C1 segment of cervical spinal cord (tissue), 14 donors: Measurements from ENCODE around the gene HGF.

Experiments
- DNase-seq, 14 donors: peaks; one replicate each; lab custom pipeline; 2025; lab: John Stamatoyannopoulos, UW

HGF gene

GRCh38 chr7:81776948-81777630 lies 7.2 kb upstream of the HGF start:
- no peak for DNase-seq

- DNase-seq = no peak
Measured at GRCh38 chr7:81776161-81776560, 6.3 kb upstream of the HGF start.

DNA sequence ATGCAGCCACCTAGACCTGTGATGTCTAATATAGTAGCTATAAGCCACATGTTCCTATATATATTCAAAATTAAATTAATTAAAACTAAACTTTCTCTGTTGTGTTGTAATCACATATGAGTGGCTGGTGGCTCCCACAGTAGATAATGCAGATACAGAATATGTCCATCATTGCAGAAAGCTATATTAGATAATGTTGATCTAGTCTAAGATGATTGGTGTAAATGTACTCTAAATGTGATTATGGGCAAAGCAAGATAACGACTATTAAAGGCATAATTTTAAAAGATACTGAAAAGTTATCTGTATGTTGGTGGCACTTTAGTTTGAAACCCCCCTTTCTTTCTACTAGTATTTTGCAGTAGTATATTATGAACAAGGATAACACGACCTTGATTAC lies 5.7 kb upstream of the HGF start:
- no peak for DNase-seq

- DNase-seq = no peak
Measured at GRCh38 chr7:81774551-81774950, 4.7 kb upstream of the HGF start.

- DNase-seq = no peak
Measured at GRCh38 chr7:81770728-81771223, 929 bp upstream of the HGF start.

DNA sequence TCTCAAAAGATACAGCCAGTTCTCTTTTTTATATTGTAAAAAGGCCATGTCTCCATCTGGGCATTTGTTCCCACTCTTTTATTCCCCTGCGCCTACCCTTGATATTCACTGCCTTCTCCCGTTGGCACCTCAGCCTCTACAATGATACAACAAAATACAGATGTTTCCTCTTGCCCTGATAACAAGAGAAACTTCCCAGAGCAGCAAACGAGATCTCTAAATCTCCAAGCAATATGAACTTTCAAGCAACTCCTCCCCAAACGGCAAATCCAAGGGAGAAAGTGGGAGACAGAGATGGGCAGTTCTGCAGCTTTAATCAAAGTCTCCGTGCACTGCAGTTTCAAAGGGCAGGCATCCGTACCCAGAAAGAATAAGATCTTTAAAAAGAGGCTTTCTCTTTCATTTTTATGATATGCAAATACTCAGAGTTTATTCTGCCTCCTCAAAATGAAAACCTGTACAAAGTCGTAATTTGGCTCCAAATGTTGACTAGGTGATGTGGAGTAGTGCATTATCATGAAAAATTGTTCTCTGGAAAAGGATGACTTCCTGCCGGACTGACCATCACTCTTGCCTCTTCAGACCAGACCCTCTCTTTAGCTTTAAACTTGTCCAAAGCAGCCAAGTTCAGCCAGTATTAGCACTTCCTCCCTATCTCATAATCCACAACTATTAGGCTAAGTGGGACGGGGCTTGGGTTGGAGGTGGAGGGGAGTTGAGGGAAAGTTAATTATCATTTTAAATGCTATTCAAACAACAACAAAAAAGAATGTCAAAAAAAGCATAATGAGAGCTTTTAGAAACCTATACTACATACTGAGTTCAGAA lies 682 bp downstream of the HGF start:
- no peak for DNase-seq

- DNase-seq = no peak
Measured at GRCh38 chr7:81767926-81768325, 1.9 kb downstream of the HGF start.

DNA sequence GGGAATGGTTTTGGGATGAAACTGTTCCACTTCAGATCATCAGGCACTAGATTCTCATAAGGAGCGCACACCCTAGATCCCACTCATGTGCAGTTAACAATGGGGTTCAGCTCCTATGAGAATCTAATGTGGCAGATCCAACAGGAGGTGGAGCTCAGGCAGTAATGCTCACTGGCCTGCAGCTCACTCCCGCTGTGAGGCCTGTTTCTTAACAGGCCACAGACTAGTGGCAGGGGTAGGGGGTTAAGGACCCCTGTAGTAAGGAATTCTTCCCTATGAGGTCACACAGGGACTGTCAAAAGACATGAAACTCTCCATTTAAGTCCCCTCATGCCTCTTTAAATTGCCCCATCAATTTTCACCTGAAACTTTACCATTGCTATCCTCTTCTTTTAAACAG lies 8.0 kb downstream of the HGF start:
- no peak for DNase-seq

DNA sequence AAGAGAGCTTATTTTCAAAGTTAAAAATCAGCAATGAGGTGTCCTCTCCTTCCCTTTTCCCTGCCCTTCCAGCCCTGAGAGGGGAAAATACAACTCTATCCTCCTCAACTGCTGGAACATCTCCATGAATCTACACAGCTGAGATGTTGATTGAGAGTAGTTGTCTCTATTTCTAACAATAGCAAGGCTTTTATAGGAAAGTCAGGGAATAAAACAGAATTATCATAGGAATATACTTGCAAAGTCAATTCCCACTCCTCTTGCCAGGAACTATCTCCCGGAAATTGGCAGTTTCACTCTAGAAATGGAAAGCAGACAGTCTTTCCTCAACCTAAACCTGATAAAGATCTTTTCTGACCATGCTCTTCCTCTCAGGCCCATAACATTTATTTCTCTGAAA lies 8.8 kb downstream of the HGF start:
- DNase-seq = no peak

- no peak for DNase-seq
Measured at GRCh38 chr7:81754918-81755696, 14.7 kb downstream of the HGF start.

DNA sequence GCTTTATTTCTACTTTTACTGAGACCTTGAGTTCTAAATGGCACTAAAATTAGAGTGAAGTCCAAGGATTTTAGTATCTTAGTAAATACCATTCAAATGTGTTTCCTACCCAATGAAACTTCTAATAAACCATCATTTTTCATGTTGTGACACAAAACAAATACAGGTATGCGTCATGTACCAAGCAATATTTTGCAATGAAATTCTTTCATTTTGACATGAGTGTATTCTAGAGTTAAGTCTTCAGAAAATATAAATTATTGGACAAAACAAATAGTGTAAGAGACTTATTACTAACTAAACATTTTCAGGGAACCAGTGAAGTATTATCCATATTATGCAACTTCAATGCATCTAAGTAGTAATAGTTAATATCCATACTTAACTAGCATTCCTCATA lies 16.5 kb downstream of the HGF start:
- DNase-seq = no peak

DNA sequence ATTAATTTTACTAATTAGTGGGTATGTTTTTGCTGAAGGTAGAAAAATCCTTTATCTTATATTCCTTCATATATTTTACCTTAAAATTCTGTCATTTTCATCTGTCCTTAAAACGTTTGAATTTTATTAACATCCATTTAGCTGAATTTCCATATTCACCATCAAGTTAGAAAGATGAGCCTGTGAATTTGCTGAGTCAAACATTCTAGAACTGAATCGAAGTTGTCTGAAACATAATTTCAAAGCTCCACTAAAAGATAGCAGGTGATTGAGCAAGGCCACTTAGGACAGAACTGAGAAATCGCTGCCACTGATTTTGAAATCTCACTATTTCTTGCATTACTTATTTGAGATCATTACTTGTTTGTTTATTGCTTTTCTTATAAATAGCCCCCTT lies 17.5 kb downstream of the HGF start:
- no peak for DNase-seq

GRCh38 chr7:81751619-81752317 lies 18.1 kb downstream of the HGF start:
- DNase-seq = no peak

GRCh38 chr7:81745637-81746036 lies 24.2 kb downstream of the HGF start:
- DNase-seq = no peak

DNA sequence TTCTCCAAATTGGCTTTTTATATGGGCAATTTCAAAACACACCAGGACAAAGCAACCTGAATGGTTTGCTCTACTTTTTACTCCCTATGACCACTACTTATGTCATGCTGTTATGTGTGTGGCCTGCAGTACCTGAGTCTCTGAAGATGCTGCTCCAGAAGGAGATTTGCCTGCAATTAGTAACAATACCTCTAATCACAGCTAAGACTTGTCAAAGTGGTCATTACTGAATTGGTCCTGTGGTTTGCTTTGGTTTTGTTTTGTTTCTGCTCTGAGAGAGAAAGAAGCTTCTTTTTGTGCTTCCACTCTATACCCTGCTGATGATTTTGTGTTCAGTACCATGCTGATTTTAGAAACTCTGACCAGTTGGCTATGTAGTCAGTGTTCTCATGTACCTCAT lies 25.5 kb downstream of the HGF start:
- no peak for DNase-seq

DNA sequence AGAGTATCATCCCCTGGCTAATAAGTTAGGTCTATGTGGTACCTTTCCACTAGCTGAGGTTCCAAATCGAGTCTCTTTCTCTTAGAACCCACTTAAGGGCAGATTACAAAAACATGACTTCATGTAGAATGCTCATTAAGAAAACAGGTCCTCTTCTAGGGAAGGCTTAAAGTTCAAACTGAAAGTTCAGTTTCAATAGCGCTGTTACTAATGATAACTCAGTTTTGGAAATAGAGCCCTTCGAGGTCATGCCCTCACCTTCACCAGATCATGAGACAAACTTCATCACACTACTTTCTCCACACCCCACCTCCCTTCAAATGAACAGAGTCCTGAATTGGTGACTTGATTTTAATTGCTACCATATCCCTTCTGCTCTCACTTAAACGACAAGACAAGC lies 26.2 kb downstream of the HGF start:
- DNase-seq = no peak

- DNase-seq = no peak
Measured at GRCh38 chr7:81743201-81743600, 26.6 kb downstream of the HGF start.

DNA sequence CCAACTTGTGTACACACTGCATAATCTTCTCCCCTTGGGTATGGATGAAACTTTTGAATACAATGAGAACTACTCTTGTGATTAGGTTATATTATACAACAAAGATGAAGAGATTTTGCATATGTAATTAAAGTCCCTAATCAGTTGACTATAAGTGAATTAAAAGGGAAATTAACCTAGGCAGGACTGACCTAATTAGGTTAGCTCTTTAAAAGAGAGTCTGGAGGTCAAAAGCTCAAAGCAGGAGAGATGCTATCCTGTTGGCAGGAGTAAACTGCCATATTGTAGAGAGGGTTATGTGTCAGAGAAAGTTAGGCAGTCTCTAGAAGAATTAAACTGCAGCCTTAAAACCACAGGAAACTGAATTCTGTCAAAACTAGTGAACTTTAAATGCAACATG lies 29.4 kb downstream of the HGF start:
- DNase-seq = no peak

- no peak for DNase-seq
Measured at GRCh38 chr7:81736091-81736490, 33.8 kb downstream of the HGF start.

- DNase-seq = no peak
Measured at GRCh38 chr7:81725812-81726127, 44.1 kb downstream of the HGF start.

GRCh38 chr7:81725003-81725811 lies 44.6 kb downstream of the HGF start:
- DNase-seq = no peak
